HepG2 (cell line): ENCODE results near the gene ZC2HC1B. TPM values are rescaled to one million over a fixed set of nuclear protein-coding genes. Genes with fewer than 3 reads are reported as not detected.

ENCODE experiments used
- ATAC-seq: fragments of 200-7000 bp; cut with Tn5 transposase; 3 replicates; pipeline ENCODE4 v1.9.1; 2020; ENCODE audit warnings: mild to moderate bottlenecking, moderate library complexity
- BruUV-seq: library from RNA; stranded (reverse); fragments of 400-500 nt; replicated peaks from 2 replicates; lab custom pipeline; 2021; lab: Mats Ljungman, UMichigan
- CTCF ChIA-PET: fragments of 300-600 bp; formaldehyde crosslinking; extraction: SDS; loops from one replicate; lab custom pipeline; 2021; ENCODE audit warnings: low total read pairs, inconsistent platforms, low intra/inter-chr PET ratio; lab: Yijun Ruan, JAX
- POLR2A ChIA-PET: fragments of 350-600 bp; sonication (Branson Sonifier 250); formaldehyde crosslinking; loops from one replicate; lab custom pipeline; 2020; ENCODE audit warnings: antibody characterized with exemption, inconsistent platforms; lab: Yijun Ruan, JAX
- DNase-seq: peaks from one replicate; pipeline ENCODE4 v3.0.0-alpha.2; 2015; ENCODE audit warnings: low spot score
- FAIRE-seq: peaks from 3 replicates; lab custom pipeline; 2011; peaks lifted over from hg19 to GRCh38; lab: Jason Lieb, UNC
- H2AFZ ChIP-seq: one replicate; pipeline ENCODE4 v1.6.1; 2011; ENCODE audit warnings: low read length, inconsistent platforms
- H3K27ac ChIP-seq: fragments of 300-600 bp; 3 replicates; pipeline ENCODE4 v1.8.0; 2011; ENCODE audit warnings: mixed run types, mild to moderate bottlenecking, mixed read lengths, low read length, inconsistent platforms; ENCODE audit not compliant: insufficient read depth; ENCODE audit errors: extremely low read length
- H3K27me3 ChIP-seq, 2 experiments: fragments of 200-600 bp in 1 of 2; 2 replicates in 1 of 2; 3 replicates in 1 of 2; pipeline versions ENCODE4 v1.6.0 to v1.8.0; 2011; ENCODE audit warnings: low read length in 2 of 2, mild to moderate bottlenecking in 2 of 2, moderate library complexity in 2 of 2, inconsistent platforms in 1 of 2; ENCODE audit not compliant: insufficient read depth in 2 of 2, control insufficient read depth in 1 of 2
- H3K36me3 ChIP-seq, 2 experiments: fragments of 200-600 bp in 1 of 2; replicated peaks in 1 of 2; 2 replicates in 1 of 2; 3 replicates in 1 of 2; pipeline versions ENCODE4 v1.5.1 to v1.8.0; 2011; ENCODE audit warnings: low read length in 2 of 2, inconsistent platforms in 1 of 2; ENCODE audit not compliant: insufficient read depth in 2 of 2, control insufficient read depth in 1 of 2
- H3K4me1 ChIP-seq: 2 replicates; pipeline ENCODE4 v1.5.1; 2012; ENCODE audit warnings: low read length, inconsistent platforms; ENCODE audit not compliant: insufficient read depth
- H3K4me2 ChIP-seq: 2 replicates; pipeline ENCODE4 v1.6.0; 2011; ENCODE audit warnings: low read depth, low read length, inconsistent platforms
- H3K4me3 ChIP-seq, 3 experiments: fragments of 200-600 bp in 1 of 3; sonication (generic), shearing (Covaris generic) in 1 of 3; replicated peaks in 1 of 3; 2 replicates each; pipeline ENCODE4 v1.5.1; 2011 to 2016; ENCODE audit warnings: low read length in 3 of 3, inconsistent platforms in 2 of 3, low read depth in 2 of 3, mild to moderate bottlenecking in 2 of 3, control low read depth in 1 of 3, mixed read lengths in 1 of 3; ENCODE audit not compliant: insufficient read depth in 1 of 3
- H3K79me2 ChIP-seq: one replicate; pipeline ENCODE4 v1.6.1; 2011; ENCODE audit warnings: low read length, inconsistent platforms; ENCODE audit not compliant: insufficient read depth
- H3K9ac ChIP-seq: 2 replicates; pipeline ENCODE4 v1.6.0; 2011; ENCODE audit warnings: mild to moderate bottlenecking, low read depth, low read length, inconsistent platforms; ENCODE audit not compliant: insufficient read depth
- H3K9me3 ChIP-seq: 2 replicates; pipeline ENCODE4 v1.5.1; 2012; ENCODE audit warnings: mild to moderate bottlenecking, low read length
- H4K20me1 ChIP-seq: 2 replicates; pipeline ENCODE4 v1.6.0; 2011; ENCODE audit warnings: inconsistent platforms, mild to moderate bottlenecking, low read length, moderate library complexity; ENCODE audit not compliant: insufficient read depth
- ELF1 ChIP-seq: sonication (generic); formaldehyde crosslinking; IDR thresholded peaks from 2 replicates; pipeline ENCODE4 v1.4.0; 2020; ENCODE audit warnings: missing genetic modification reagents
- HNRNPLL ChIP-seq: fragments of 200-400 bp; formaldehyde crosslinking; IDR thresholded peaks from 2 replicates; pipeline ENCODE4 v1.6.1; 2017; ENCODE audit warnings: mild to moderate bottlenecking, low read depth, low read length; ENCODE audit not compliant: poor library complexity, severe bottlenecking
- NCOA2 ChIP-seq: sonication (generic); formaldehyde crosslinking; IDR thresholded peaks from 2 replicates; pipeline ENCODE4 v1.8.0; 2022; ENCODE audit warnings: inconsistent platforms
- XRCC5 ChIP-seq: fragments of 200-400 bp; formaldehyde crosslinking; optimal IDR thresholded peaks from 2 replicates; pipeline ENCODE3; 2017; ENCODE audit warnings: mild to moderate bottlenecking, low read length
- ZBTB7B ChIP-seq: sonication (generic); formaldehyde crosslinking; IDR thresholded peaks from 2 replicates; pipeline ENCODE4 v1.4.0; 2020; ENCODE audit warnings: missing genetic modification reagents
- ZMYM4 ChIP-seq: sonication (generic); formaldehyde crosslinking; IDR thresholded peaks from 2 replicates; pipeline ENCODE4 v1.8.1; 2023; ENCODE audit warnings: mild to moderate bottlenecking, missing genetic modification reagents
- ZNF160 ChIP-seq: sonication (generic); formaldehyde crosslinking; IDR thresholded peaks from 2 replicates; pipeline ENCODE4 v1.8.0; 2022; ENCODE audit warnings: mild to moderate bottlenecking, inconsistent platforms, missing genetic modification reagents
- ZNF275 ChIP-seq: sonication (generic); formaldehyde crosslinking; IDR thresholded peaks from 2 replicates; pipeline ENCODE4 v1.8.0; 2022; ENCODE audit warnings: missing genetic modification reagents, mild to moderate bottlenecking, inconsistent platforms, borderline replicate concordance
- ZNF431 ChIP-seq: sonication (generic); formaldehyde crosslinking; IDR thresholded peaks from 2 replicates; pipeline ENCODE4 v1.9.0; 2022; ENCODE audit warnings: missing genetic modification reagents, low read depth, mild to moderate bottlenecking, borderline replicate concordance
- ZNF574 ChIP-seq: sonication (generic); formaldehyde crosslinking; IDR thresholded peaks from 2 replicates; pipeline ENCODE4 v1.4.0; 2020; ENCODE audit warnings: missing genetic modification reagents
- ZNF580 ChIP-seq: IDR thresholded peaks from 2 replicates; pipeline ENCODE4 v1.6.1; 2016; ENCODE audit warnings: low read depth, borderline replicate concordance
- ZNF687 ChIP-seq: sonication (generic); formaldehyde crosslinking; IDR thresholded peaks from 2 replicates; pipeline ENCODE4 v1.5.1; 2020; ENCODE audit warnings: mild to moderate bottlenecking, missing genetic modification reagents, moderate library complexity
- WGBS: methylation state at CpG from one replicate; pipeline ENCODE4 v1.1.6; 2017; ENCODE audit warnings: low lambda C conversion rate; 5-methylcytosine and 5-hydroxymethylcytosine counted together
- in situ Hi-C: cut with HindIII; loops from 2 replicates; pipeline ENCODE4 v1.10.0; 2017; ENCODE audit warnings: low pct_unique_long_range_greater_than_20kb; ENCODE audit not compliant: extremely low pct_ligation_motif_present
- intact Hi-C: fragments of 100-400 bp; cut with micrococcal nuclease; formaldehyde crosslinking; loops from one replicate; pipeline ENCODE4 v1.10.0; 2022; ENCODE audit not compliant: unreplicated experiment
- polyA plus RNA-seq, 8 experiments: library from polyadenylated mRNA; depleted of rRNA in 3 of 8; stranded (reverse) in 7 of 8; unstranded in 1 of 8; fragments of >200 nt; fragmentation: Illumina TruSeq in 4 of 8; extraction: Trizol in 4 of 8; gene quantifications; 2 replicates each; pipeline versions ENCODE4 v1.2.1 to v1.2.3, GENCODE V29; 2011 to 2016; ENCODE audit warnings: low read depth in 4 of 8, missing spikeins in 1 of 8, mixed read lengths in 1 of 8; ENCODE audit not compliant: insufficient read depth in 1 of 8
- total RNA-seq, 5 experiments: library from RNA; depleted of rRNA; stranded (reverse); fragments of >200 nt; fragmentation: Illumina TruSeq; extraction: Trizol; gene quantifications; 2 replicates each; pipeline ENCODE4 v1.2.3, GENCODE V29; 2016; ENCODE audit warnings: low read depth in 1 of 5

ZC2HC1B gene
- total and polyA plus RNA-seq, 2 of the 13 experiments (the other 11 are each of a cell fraction or from before 2014, with no cell fraction given), result not detected

GRCh38 chr6:143941852-143942627 lies 77.8 kb downstream of the ZC2HC1B start:
- Histone ChIP-seq H4K20me1 (no peaks in the 10 kb centered on the region), H3K27ac (no peak overlapping the region), H3K27me3 (no peaks in the 10 kb centered on the region), H3K9me3 (no peaks in the 10 kb centered on the region), H2AFZ (no peak overlapping the region), H3K79me2 (no peaks in the 10 kb centered on the region), H3K4me3 (no peak overlapping the region), H3K36me3 (no peaks in the 10 kb centered on the region), H3K4me2 (no peak overlapping the region), H3K9ac (no peak overlapping the region), H3K4me1 (peaks cover 11% of the 10 kb centered on the region)
- ChIA-PET CTCF (interaction anchor here (1.3 to 3.9 kb wide), 4 partner anchors 67 to 367 kb away, joined by 4 to 59 read pairs (median 18); no protein-coding TSS in a partner anchor), POLR2A (no interaction called here)
- in situ Hi-C loops (loop anchor here (5.0 kb wide), 2 partner anchors 70 to 365 kb away; no protein-coding TSS in a partner anchor), intact Hi-C loops (loop anchor here (1.0 kb wide), 1 partner anchor 71 kb away; no protein-coding TSS in a partner anchor)
- ATAC-seq, result peak; percentile 93
- 60% methylated on average over 16 of the region's 20 CpGs for WGBS
- BruUV-seq, result no TSS peak
- DNase-seq, result peak; percentile 81
- peak; percentile 56 for FAIRE-seq
- no peak for TF ChIP-seq ZNF431
- no peak for TF ChIP-seq ZNF275
- TF ChIP-seq XRCC5, result peak; percentile 96
- peak; percentile 41 for TF ChIP-seq HNRNPLL
- TF ChIP-seq ZNF687 (CRISPR knock-in tag), result peak; percentile 35
- peak; percentile 57 for TF ChIP-seq ZNF574 (CRISPR knock-in tag)
- TF ChIP-seq ZMYM4, result peak; percentile 75
- peak; percentile 71; the same call in 1 of the 2 replicates for TF ChIP-seq ZNF580 (CRISPR knock-in tag)
- peak; percentile 76 for TF ChIP-seq ELF1
- peak; percentile 12; the same call in 1 of the 2 replicates for TF ChIP-seq NCOA2 (CRISPR knock-in tag)
- TF ChIP-seq ZBTB7B, result peak; percentile 94
- TF ChIP-seq ZNF160 (CRISPR knock-in tag), result no peak
